ENCODE data around the gene CRACR2B.

The CRACR2B gene

GRCh38 chr11:811446-812245 is 16.1 kb upstream of the CRACR2B start:
- DNase-seq, result no peak

- no peak for DNase-seq
These were observed 15.3 kb upstream of the CRACR2B start for GRCh38 chr11:812390-812789.

- no peak for DNase-seq
These were observed 14.7 kb upstream of the CRACR2B start for GRCh38 chr11:813072-813455.

- DNase-seq, result no peak
These were observed 14.1 kb upstream of the CRACR2B start for GRCh38 chr11:813456-814096.

GRCh38 chr11:815675-816432 is 11.9 kb upstream of the CRACR2B start:
- no peak for DNase-seq

- no peak for DNase-seq
These were observed 11.3 kb upstream of the CRACR2B start for GRCh38 chr11:816433-816779.

- no peak for DNase-seq
These were observed 9.2 kb upstream of the CRACR2B start, which contains the start of gene PNPLA2 for GRCh38 chr11:818396-819128. TSS of gene PNPLA2 (plus strand) at chr11:818914. CDS start at chr11:819719, 805 bp downstream.

GRCh38 chr11:819129-819931 is 8.4 kb upstream of the CRACR2B start:
- peak; percentile 80 for DNase-seq

GRCh38 chr11:819943-820649 is 7.6 kb upstream of the CRACR2B start:
- peak; percentile 44 for DNase-seq

- no peak for DNase-seq
These were observed 6.8 kb upstream of the CRACR2B start for GRCh38 chr11:820655-821511.

- DNase-seq, result no peak
These were observed 6.0 kb upstream of the CRACR2B start for GRCh38 chr11:821512-822371.

- no peak for DNase-seq
These were observed 4.1 kb upstream of the CRACR2B start for GRCh38 chr11:823441-824291.

GRCh38 chr11:824292-824880 is 3.3 kb upstream of the CRACR2B start:
- no peak for DNase-seq

GRCh38 chr11:824942-825341 is 2.8 kb upstream of the CRACR2B start:
- no peak for DNase-seq

- no peak for DNase-seq
These were observed 2.1 kb upstream of the CRACR2B start for GRCh38 chr11:825366-826226.

- no peak for DNase-seq
These were observed 1.5 kb upstream of the CRACR2B start for GRCh38 chr11:826227-826621.

GRCh38 chr11:826836-827145 is 928 bp upstream of the CRACR2B start:
- DNase-seq, result no peak

Data from T1000 (cell line).